SK-N-SH (cell line): ENCODE results near the gene SMIM12. TPM values are rescaled to one million over a fixed set of nuclear protein-coding genes. Genes with fewer than 3 reads are reported as not detected.

Source experiments
- CTCF ChIA-PET: fragments of 300-600, 350-600 bp; formaldehyde crosslinking; extraction: SDS; loops from one replicate; lab custom pipeline; 2021; lab: Yijun Ruan, JAX
- POLR2A ChIA-PET: fragments of 350-600 bp; sonication (Branson Sonifier 250); formaldehyde crosslinking; extraction: SDS; loops from one replicate; lab custom pipeline; 2020; ENCODE audit warnings: antibody characterized with exemption, inconsistent platforms; lab: Yijun Ruan, JAX
- DNase-seq: peaks from one replicate; pipeline ENCODE4 v3.0.0; 2012
- H2AFZ ChIP-seq: fragments of 200-600 bp; sonication (generic); 2 replicates; pipeline ENCODE4 v1.8.1; 2016; ENCODE audit warnings: antibody characterized with exemption, mild to moderate bottlenecking, low read depth
- H3F3A ChIP-seq: fragments of 200-600 bp; sonication (generic); replicated peaks from 2 replicates; pipeline ENCODE3; 2016; ENCODE audit warnings: antibody characterized with exemption, mild to moderate bottlenecking; ENCODE audit not compliant: insufficient read depth
- H3K27ac ChIP-seq, 2 experiments: fragments of 200-500 bp in 1 of 2; fragments of 200-600 bp in 1 of 2; sonication (Bioruptor generic) in 1 of 2; sonication (generic), shearing (Covaris generic) in 1 of 2; 2 replicates each; pipeline versions ENCODE4 v1.5.1 to v1.6.1; 2014 to 2016; ENCODE audit warnings: low read depth in 2 of 2, inconsistent platforms in 1 of 2, low read length in 1 of 2, mild to moderate bottlenecking in 1 of 2, mixed read lengths in 1 of 2
- H3K27me3 ChIP-seq: fragments of 200-600 bp; sonication (generic), shearing (Covaris generic); 2 replicates; pipeline ENCODE4 v1.6.1; 2016; ENCODE audit warnings: mixed run types; ENCODE audit not compliant: insufficient read depth
- H3K36me3 ChIP-seq, 2 experiments: fragments of 200-500 bp in 1 of 2; fragments of 200-600 bp in 1 of 2; sonication (Bioruptor generic) in 1 of 2; sonication (generic) in 1 of 2; replicated peaks in 1 of 2; 2 replicates each; pipeline versions ENCODE3 to v1.5.1; 2014 to 2016; ENCODE audit warnings: low read length in 1 of 2, mild to moderate bottlenecking in 1 of 2; ENCODE audit not compliant: insufficient read depth in 2 of 2, control insufficient read depth in 1 of 2
- H3K4me1 ChIP-seq, 2 experiments: fragments of 200-500 bp in 1 of 2; fragments of 200-600 bp in 1 of 2; sonication (Bioruptor generic) in 1 of 2; sonication (generic), shearing (Covaris generic) in 1 of 2; 2 replicates each; pipeline versions ENCODE4 v1.5.1 to v1.6.1; 2014 to 2016; ENCODE audit warnings: low read depth in 1 of 2, low read length in 1 of 2, mixed run types in 1 of 2; ENCODE audit not compliant: insufficient read depth in 2 of 2, control insufficient read depth in 1 of 2
- H3K4me2 ChIP-seq: fragments of 200-600 bp; sonication (generic), shearing (Covaris generic); 2 replicates; pipeline ENCODE4 v1.6.1; 2017; ENCODE audit warnings: mixed run types
- H3K4me3 ChIP-seq, 2 experiments: fragments of 200-500 bp in 1 of 2; fragments of 200-600 bp in 1 of 2; sonication (Bioruptor generic) in 1 of 2; sonication (generic), shearing (Covaris generic) in 1 of 2; 2 replicates each; pipeline versions ENCODE4 v1.5.1 to v1.8.1; 2014 to 2016; ENCODE audit warnings: low read depth in 2 of 2, inconsistent platforms in 1 of 2, low read length in 1 of 2, mild to moderate bottlenecking in 1 of 2, mixed read lengths in 1 of 2, moderate library complexity in 1 of 2
- H3K79me2 ChIP-seq: fragments of 200-600 bp; sonication (generic); 2 replicates; pipeline ENCODE4 v1.8.1; 2017; ENCODE audit warnings: mild to moderate bottlenecking; ENCODE audit not compliant: insufficient read depth
- H3K9ac ChIP-seq: fragments of 200-600 bp; sonication (generic); 2 replicates; pipeline ENCODE4 v1.6.1; 2017; ENCODE audit warnings: mixed run types
- H3K9me2 ChIP-seq: fragments of 200-600 bp; sonication (generic); 2 replicates; pipeline ENCODE4 v1.6.1; 2017; ENCODE audit warnings: mixed run types
- H3K9me3 ChIP-seq: fragments of 200-600 bp; sonication (generic); 2 replicates; pipeline ENCODE4 v1.6.1; 2017; ENCODE audit warnings: mixed run types, mild to moderate bottlenecking, moderate library complexity
- H4K20me1 ChIP-seq: fragments of 200-600 bp; sonication (generic); 2 replicates; pipeline ENCODE4 v1.6.1; 2017; ENCODE audit warnings: mild to moderate bottlenecking, mixed run types; ENCODE audit not compliant: insufficient read depth
- ELF1 ChIP-seq: IDR thresholded peaks from 2 replicates; pipeline ENCODE4 v1.4.0; 2012
- EP300 ChIP-seq, 2 experiments: IDR thresholded peaks; 2 replicates each; pipeline versions ENCODE4 v1.4.0 to v1.6.1; 2012; ENCODE audit warnings: borderline replicate concordance in 1 of 2, low read depth in 1 of 2, low read length in 1 of 2
- GABPA ChIP-seq: IDR thresholded peaks from 2 replicates; pipeline ENCODE4 v1.4.0; 2012; ENCODE audit warnings: low read depth, mild to moderate bottlenecking
- MXI1 ChIP-seq: IDR thresholded peaks from 2 replicates; pipeline ENCODE4 v1.6.1; 2012; ENCODE audit warnings: mild to moderate bottlenecking, low read depth, low read length, improper control_type of control experiment
- NRF1 ChIP-seq: IDR thresholded peaks from 2 replicates; pipeline ENCODE4 v1.6.1; 2012; ENCODE audit warnings: low read depth, mild to moderate bottlenecking, low read length
- POLR2AphosphoS5 ChIP-seq: IDR thresholded peaks from 2 replicates; pipeline ENCODE4 v1.6.1; 2012; ENCODE audit warnings: low read depth, low read length
- RXRA ChIP-seq: IDR thresholded peaks from 2 replicates; pipeline ENCODE4 v1.4.0; 2012; ENCODE audit warnings: low read depth, mild to moderate bottlenecking, borderline replicate concordance
- SMC3 ChIP-seq: IDR thresholded peaks from 2 replicates; pipeline ENCODE4 v1.6.1; 2012; ENCODE audit warnings: low read depth, low read length, improper control_type of control experiment
- TAF1 ChIP-seq: IDR thresholded peaks from 2 replicates; pipeline ENCODE4 v1.6.1; 2012; ENCODE audit warnings: low read depth, mild to moderate bottlenecking, low read length, moderate library complexity, borderline replicate concordance
- TCF12 ChIP-seq: IDR thresholded peaks from 2 replicates; pipeline ENCODE4 v1.4.0; 2012
- TEAD4 ChIP-seq: IDR thresholded peaks from 2 replicates; pipeline ENCODE4 v1.4.0; 2012; ENCODE audit warnings: mild to moderate bottlenecking, borderline replicate concordance; ENCODE audit not compliant: insufficient read depth
- WGBS: methylation state at CpG from one replicate; pipeline ENCODE4 v1.1.6; 2017; ENCODE audit warnings: low lambda C conversion rate; 5-methylcytosine and 5-hydroxymethylcytosine counted together
- polyA plus RNA-seq, 3 experiments: library from polyadenylated mRNA; depleted of rRNA; stranded (reverse); fragments of >200 nt; gene quantifications; 2 replicates each; pipeline ENCODE4 v1.2.3, GENCODE V29; 2012
- TF ChIP-seq, protein P1 (sequence below): fragments of 200-600 bp; sonication (generic); IDR thresholded peaks from 2 replicates; pipeline ENCODE4 v1.6.1; 2017; ENCODE audit warnings: antibody characterized with exemption, mild to moderate bottlenecking, moderate library complexity
- TF ChIP-seq, protein P2 (sequence below): fragments of 150-350 bp; IDR thresholded peaks from 2 replicates; pipeline ENCODE4 v1.6.1; 2017; ENCODE audit warnings: antibody characterized with exemption, low read length, low read depth, borderline replicate concordance
- TF ChIP-seq, protein P3 (sequence below): IDR thresholded peaks from 2 replicates; pipeline ENCODE4; 2012
- TF ChIP-seq, protein P4 (sequence below): fragments of 150-350 bp; IDR thresholded peaks from 2 replicates; pipeline ENCODE4 v1.6.1; 2016; ENCODE audit warnings: mild to moderate bottlenecking, low read depth, low read length
- TF ChIP-seq, protein P5 (sequence below): IDR thresholded peaks from 2 replicates; pipeline ENCODE4 v1.4.0; 2012; ENCODE audit warnings: low read depth

SMIM12 gene
- polyA plus RNA-seq, 1 of the 3 experiments (the other 2 are of a cell fraction), result 42.3 TPM

DNA sequence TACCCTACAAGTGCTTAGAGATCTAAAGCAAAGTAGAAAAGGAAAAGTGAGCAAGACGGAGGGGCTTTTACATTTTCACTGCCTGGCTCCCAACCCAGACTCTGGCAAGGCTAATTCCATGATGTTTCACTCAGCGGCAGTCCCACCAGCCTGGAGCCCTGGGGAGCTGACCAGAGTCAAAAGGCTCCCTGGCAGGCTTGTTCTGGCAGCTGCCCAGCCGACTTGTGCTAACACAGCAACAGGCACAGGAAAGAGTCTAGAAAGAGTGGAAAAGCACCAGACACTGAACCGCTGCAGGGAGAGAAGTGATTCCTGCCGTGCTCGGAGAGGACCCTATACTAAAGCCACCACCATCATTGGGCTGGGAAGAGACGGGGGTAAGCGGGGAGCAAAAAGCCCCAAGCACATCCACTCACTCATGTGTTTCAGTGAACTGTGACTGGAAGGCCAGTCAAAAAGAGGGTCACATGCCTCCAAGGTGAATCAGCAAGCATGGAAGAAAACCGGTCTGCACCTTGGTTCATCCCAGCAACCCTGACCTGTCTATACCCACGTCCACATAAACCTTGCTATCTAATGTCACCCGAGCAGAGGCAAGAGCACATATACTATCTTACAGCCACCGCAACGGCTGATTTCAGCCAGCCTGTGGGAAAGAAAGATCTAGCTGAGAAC is 8.0 kb downstream of the SMIM12 start:
- WGBS, result 90% methylated on average over 13 of the region's 13 CpGs
- H3K9me2 ChIP-seq, result no peaks in the 10 kb centered on the region
- no peak for DNase-seq
- H3K9ac ChIP-seq, result no peak overlapping the region
- H3K27ac ChIP-seq, result peak overlapping the region in 1 of 2 experiments; percentile 50; a peak in 2 of 4 replicates
- POLR2A ChIA-PET, result no interaction called here
- no peak overlapping the region for H2AFZ ChIP-seq
- H3K4me3 ChIP-seq, result no peak overlapping the region
- H3K27me3 ChIP-seq, result no peaks in the 10 kb centered on the region
- H3K4me2 ChIP-seq, result no peak overlapping the region
- H3K36me3 ChIP-seq, result peaks cover 20 to 56% of the 10 kb centered on the region in 2 experiments
- TF ChIP-seq, protein P1, sequence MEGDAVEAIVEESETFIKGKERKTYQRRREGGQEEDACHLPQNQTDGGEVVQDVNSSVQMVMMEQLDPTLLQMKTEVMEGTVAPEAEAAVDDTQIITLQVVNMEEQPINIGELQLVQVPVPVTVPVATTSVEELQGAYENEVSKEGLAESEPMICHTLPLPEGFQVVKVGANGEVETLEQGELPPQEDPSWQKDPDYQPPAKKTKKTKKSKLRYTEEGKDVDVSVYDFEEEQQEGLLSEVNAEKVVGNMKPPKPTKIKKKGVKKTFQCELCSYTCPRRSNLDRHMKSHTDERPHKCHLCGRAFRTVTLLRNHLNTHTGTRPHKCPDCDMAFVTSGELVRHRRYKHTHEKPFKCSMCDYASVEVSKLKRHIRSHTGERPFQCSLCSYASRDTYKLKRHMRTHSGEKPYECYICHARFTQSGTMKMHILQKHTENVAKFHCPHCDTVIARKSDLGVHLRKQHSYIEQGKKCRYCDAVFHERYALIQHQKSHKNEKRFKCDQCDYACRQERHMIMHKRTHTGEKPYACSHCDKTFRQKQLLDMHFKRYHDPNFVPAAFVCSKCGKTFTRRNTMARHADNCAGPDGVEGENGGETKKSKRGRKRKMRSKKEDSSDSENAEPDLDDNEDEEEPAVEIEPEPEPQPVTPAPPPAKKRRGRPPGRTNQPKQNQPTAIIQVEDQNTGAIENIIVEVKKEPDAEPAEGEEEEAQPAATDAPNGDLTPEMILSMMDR, result no peak
- TF ChIP-seq NRF1, result no peak
- no peak for TF ChIP-seq TCF12
- TF ChIP-seq SMC3, result no peak
- TF ChIP-seq POLR2AphosphoS5, result no peak
- TF ChIP-seq RXRA, result no peak
- TF ChIP-seq, protein P2, sequence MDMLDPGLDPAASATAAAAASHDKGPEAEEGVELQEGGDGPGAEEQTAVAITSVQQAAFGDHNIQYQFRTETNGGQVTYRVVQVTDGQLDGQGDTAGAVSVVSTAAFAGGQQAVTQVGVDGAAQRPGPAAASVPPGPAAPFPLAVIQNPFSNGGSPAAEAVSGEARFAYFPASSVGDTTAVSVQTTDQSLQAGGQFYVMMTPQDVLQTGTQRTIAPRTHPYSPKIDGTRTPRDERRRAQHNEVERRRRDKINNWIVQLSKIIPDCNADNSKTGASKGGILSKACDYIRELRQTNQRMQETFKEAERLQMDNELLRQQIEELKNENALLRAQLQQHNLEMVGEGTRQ, result no peak
- TF ChIP-seq TEAD4, result no peak
- TF ChIP-seq, protein P3, sequence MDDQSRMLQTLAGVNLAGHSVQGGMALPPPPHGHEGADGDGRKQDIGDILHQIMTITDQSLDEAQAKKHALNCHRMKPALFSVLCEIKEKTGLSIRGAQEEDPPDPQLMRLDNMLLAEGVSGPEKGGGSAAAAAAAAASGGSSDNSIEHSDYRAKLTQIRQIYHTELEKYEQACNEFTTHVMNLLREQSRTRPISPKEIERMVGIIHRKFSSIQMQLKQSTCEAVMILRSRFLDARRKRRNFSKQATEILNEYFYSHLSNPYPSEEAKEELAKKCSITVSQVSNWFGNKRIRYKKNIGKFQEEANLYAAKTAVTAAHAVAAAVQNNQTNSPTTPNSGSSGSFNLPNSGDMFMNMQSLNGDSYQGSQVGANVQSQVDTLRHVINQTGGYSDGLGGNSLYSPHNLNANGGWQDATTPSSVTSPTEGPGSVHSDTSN, result no peak
- no peak for TF ChIP-seq EP300 (IDR thresholded peaks at IDR 0.05; ENCODE audit: borderline replicate concordance in 1 of 2, low read depth in 1 of 2, low read length in 1 of 2)
- TF ChIP-seq TAF1, result no peak
- no peak for TF ChIP-seq ELF1
- no peak for TF ChIP-seq GABPA
- TF ChIP-seq, protein P4, sequence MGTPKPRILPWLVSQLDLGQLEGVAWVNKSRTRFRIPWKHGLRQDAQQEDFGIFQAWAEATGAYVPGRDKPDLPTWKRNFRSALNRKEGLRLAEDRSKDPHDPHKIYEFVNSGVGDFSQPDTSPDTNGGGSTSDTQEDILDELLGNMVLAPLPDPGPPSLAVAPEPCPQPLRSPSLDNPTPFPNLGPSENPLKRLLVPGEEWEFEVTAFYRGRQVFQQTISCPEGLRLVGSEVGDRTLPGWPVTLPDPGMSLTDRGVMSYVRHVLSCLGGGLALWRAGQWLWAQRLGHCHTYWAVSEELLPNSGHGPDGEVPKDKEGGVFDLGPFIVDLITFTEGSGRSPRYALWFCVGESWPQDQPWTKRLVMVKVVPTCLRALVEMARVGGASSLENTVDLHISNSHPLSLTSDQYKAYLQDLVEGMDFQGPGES, result no peak
- TF ChIP-seq, protein P5, sequence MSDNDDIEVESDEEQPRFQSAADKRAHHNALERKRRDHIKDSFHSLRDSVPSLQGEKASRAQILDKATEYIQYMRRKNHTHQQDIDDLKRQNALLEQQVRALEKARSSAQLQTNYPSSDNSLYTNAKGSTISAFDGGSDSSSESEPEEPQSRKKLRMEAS, result no peak
- no peak for TF ChIP-seq MXI1
- TF ChIP-seq, all 33 proteins: peak for 0
- Histone ChIP-seq H3F3A (peaks cover 7% of the 10 kb centered on the region), H3K9me3 (no peaks in the 10 kb centered on the region), H4K20me1 (peaks cover 29% of the 10 kb centered on the region), H3K79me2 (peaks cover 37% of the 10 kb centered on the region), H3K4me1 (peaks cover 0 to 19% of the 10 kb centered on the region in 2 experiments; a peak in 1 of 4 replicates)
- CTCF ChIA-PET, result interaction anchor here (0.8 to 7.0 kb wide), 17 partner anchors 8 to 155 kb away, joined by 3 to 170 read pairs (median 15); partner anchors contain the start of genes DLGAP3, GJA4, SMIM12 and TMEM35B
